SJCRH30 (cell line): ENCODE data around the gene DDN. TPM values are rescaled to one million over a fixed set of nuclear protein-coding genes. Genes with fewer than 3 reads are reported as not detected.

ENCODE experiments used
- DNase-seq, 2 experiments: peaks; one replicate each; pipeline ENCODE4 v3.0.0-alpha.2; 2015 to 2020
- H3K27ac ChIP-seq: fragments of 250-450 bp; sonication (Bioruptor Pico); 2 replicates; pipeline ENCODE4 v1.5.1; 2020; ENCODE audit warnings: mild to moderate bottlenecking, moderate library complexity
- H3K27me3 ChIP-seq: fragments of 250-450 bp; sonication (Bioruptor Pico); 2 replicates; pipeline ENCODE4 v1.5.1; 2020; ENCODE audit warnings: mild to moderate bottlenecking, moderate library complexity
- H3K36me3 ChIP-seq: fragments of 250-450 bp; sonication (Bioruptor Pico); 2 replicates; pipeline ENCODE4 v1.5.1; 2020; ENCODE audit warnings: mild to moderate bottlenecking, moderate library complexity
- H3K4me1 ChIP-seq: fragments of 250-450 bp; sonication (Bioruptor Pico); 2 replicates; pipeline ENCODE4 v1.5.1; 2020; ENCODE audit warnings: mild to moderate bottlenecking, moderate library complexity
- H3K4me3 ChIP-seq: fragments of 250-450 bp; sonication (Bioruptor Pico); 2 replicates; pipeline ENCODE4 v1.5.1; 2020; ENCODE audit warnings: mild to moderate bottlenecking, moderate library complexity
- H3K9me3 ChIP-seq: fragments of 250-450 bp; sonication (Bioruptor Pico); replicated peaks from 2 replicates; pipeline ENCODE4 v1.5.1; 2020; ENCODE audit warnings: mild to moderate bottlenecking, moderate library complexity
- total RNA-seq: library from RNA; depleted of rRNA; stranded (reverse); fragments of >200 nt; shearing (Covaris generic); gene quantifications from 2 replicates; pipeline ENCODE4 v1.2.3, GENCODE V29; 2014; rRNA removed

Gene DDN
- total RNA-seq, 1 experiment from 2014 or later, result 5.5 TPM

DNA sequence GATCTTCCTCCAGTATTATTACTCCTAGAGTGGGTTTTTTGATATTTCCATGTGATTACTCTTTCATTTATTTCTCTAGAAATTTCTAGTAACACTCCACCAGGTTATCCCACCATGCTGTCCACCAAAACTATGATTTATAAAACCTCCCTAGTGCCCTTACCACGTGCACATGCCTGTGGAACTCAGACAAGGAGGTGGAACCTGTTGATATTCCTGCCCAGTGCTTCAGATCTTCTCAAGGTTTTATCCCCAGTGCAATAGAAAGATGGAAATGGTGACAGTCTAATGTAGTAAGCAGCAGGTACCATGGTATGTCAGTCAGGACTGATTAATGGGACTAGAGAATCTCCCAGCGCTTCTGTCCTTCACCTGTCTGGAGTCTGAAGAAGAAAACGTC, 38.3 kb downstream of the DDN start:
- Histone ChIP-seq H3K4me1 (peaks cover 13% of the 10 kb centered on the region), H3K4me3 (no peak overlapping the region), H3K27me3 (no peaks in the 10 kb centered on the region), H3K27ac (no peak overlapping the region), H3K36me3 (no peaks in the 10 kb centered on the region), H3K9me3 (no peaks in the 10 kb centered on the region)
- DNase-seq, result no peak

GRCh38 chr12:48958049-48958388, 41.2 kb downstream of the DDN start:
- Histone ChIP-seq H3K4me3 (peak overlapping the region; percentile 85), H3K36me3 (peaks cover 9% of the 10 kb centered on the region), H3K4me1 (peaks cover 16% of the 10 kb centered on the region), H3K27ac (no peak overlapping the region), H3K9me3 (no peaks in the 10 kb centered on the region), H3K27me3 (no peaks in the 10 kb centered on the region)
- no peak for DNase-seq

DNA sequence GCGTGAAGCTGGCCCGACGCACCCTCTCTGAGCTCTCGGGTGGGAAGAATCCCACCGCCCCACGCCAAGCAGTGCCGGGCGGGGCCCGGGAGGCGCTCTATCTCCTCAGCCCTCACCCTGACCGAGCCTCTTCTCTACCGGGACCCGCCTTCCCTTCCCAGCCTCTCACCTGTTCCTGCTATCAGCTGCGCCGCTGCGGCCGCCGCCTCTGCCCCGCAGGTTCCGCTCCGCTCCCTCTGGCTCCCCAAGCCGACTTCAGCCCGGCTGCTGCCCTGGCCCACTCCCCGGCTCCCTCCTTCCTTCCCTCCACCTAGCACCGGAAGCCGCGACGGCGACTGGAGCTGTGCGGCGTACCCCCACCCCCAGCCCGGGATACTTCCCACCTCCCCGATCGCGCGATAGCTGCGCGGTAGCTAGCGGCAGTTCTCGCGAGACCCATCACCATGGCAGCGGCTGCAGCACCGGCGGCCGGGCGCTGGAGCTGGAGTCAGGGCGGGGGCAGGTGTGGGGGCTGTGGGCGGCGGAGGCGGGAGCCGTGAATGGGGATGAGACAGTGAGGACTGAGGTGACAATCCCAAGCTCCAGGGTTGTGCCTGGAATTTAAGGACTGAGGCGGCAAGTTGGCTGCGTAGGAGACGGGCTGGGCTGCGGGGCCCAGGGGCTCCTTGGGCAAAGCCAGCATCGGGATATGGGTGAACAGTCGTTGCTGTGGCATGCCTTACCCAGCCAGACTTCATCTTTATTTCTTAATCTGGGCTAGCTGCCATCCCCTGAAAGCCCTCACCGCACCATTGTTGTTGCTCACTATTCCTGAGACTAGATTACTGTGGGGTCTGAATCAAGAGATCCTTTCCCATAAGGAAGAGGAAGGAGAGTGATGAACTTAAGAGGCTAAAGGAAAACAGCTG, 41.8 kb downstream of the DDN start, which contains the start of gene ARF3:
TSS of gene ARF3 (minus strand) at position 347 of the 908 bp plus-strand sequence. CDS start 16,392 bp downstream, outside the sequence.
- Histone ChIP-seq H3K4me3 (peak within 1 kb of the TSS; percentile 85), H3K9me3 (no peaks in the 10 kb centered on the region), H3K4me1 (peaks cover 16% of the 10 kb centered on the region), H3K27me3 (no peaks in the 10 kb centered on the region), H3K36me3 (peaks cover 9% of the 10 kb centered on the region), H3K27ac (peak within 1 kb of the TSS; percentile 29)
- DNase-seq, result peak; percentile 97 to 98

GRCh38 chr12:48956279-48957140, 42.7 kb downstream of the DDN start:
- H3K27me3 ChIP-seq, result no peaks in the 10 kb centered on the region
- H3K9me3 ChIP-seq, result no peaks in the 10 kb centered on the region
- peaks cover 14% of the 10 kb centered on the region for H3K4me1 ChIP-seq
- peak overlapping the region; percentile 29 for H3K27ac ChIP-seq
- H3K36me3 ChIP-seq, result peaks cover 9% of the 10 kb centered on the region
- DNase-seq, result peak; percentile 95 to 97
- peak overlapping the region; percentile 85 for H3K4me3 ChIP-seq

GRCh38 chr12:48954841-48955501, 44.2 kb downstream of the DDN start:
- H3K27me3 ChIP-seq, result no peaks in the 10 kb centered on the region
- H3K36me3 ChIP-seq, result peaks cover 9% of the 10 kb centered on the region
- no peaks in the 10 kb centered on the region for H3K9me3 ChIP-seq
- H3K4me1 ChIP-seq, result peaks cover 8% of the 10 kb centered on the region; the same call in 1 of the 2 replicates
- no peak overlapping the region for H3K27ac ChIP-seq
- H3K4me3 ChIP-seq, result no peak overlapping the region
- no peak for DNase-seq

GRCh38 chr12:48954061-48954460, 45.1 kb downstream of the DDN start:
- no peaks in the 10 kb centered on the region for H3K27me3 ChIP-seq
- no peak overlapping the region for H3K4me3 ChIP-seq
- H3K4me1 ChIP-seq, result peaks cover 8% of the 10 kb centered on the region; the same call in 1 of the 2 replicates
- H3K27ac ChIP-seq, result no peak overlapping the region
- H3K36me3 ChIP-seq, result peaks cover 14% of the 10 kb centered on the region
- no peak for DNase-seq
- no peaks in the 10 kb centered on the region for H3K9me3 ChIP-seq

DNA sequence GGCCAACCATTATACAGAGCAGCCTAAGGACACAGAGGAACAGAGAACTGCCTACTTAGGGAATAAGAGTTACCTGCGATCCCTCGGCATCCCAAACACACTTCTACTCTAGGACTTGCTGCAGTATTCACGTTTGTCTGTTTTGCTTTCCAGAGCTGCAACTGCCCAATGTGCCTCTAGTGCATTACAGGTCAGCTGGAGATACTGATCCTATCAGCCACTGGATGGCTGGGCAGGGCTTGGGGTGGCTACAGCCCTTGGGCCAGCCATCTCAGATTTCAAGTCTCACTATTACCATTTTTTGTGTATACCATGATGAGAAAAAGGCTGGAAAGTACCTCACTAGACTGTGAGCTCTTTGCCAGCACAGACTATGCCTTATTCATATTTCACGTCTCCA, 46.5 kb downstream of the DDN start:
- H3K27ac ChIP-seq, result no peak overlapping the region
- H3K4me3 ChIP-seq, result no peak overlapping the region
- no peaks in the 10 kb centered on the region for H3K9me3 ChIP-seq
- no peak for DNase-seq
- H3K27me3 ChIP-seq, result no peaks in the 10 kb centered on the region
- H3K36me3 ChIP-seq, result peaks cover 14% of the 10 kb centered on the region
- peaks cover 5% of the 10 kb centered on the region; the same call in 1 of the 2 replicates for H3K4me1 ChIP-seq

- H3K4me3 ChIP-seq, result no peak overlapping the region
- H3K9me3 ChIP-seq, result no peaks in the 10 kb centered on the region
- H3K36me3 ChIP-seq, result peaks cover 10% of the 10 kb centered on the region
- H3K4me1 ChIP-seq, result no peaks in the 10 kb centered on the region
- no peaks in the 10 kb centered on the region for H3K27me3 ChIP-seq
- no peak for DNase-seq
- H3K27ac ChIP-seq, result no peak overlapping the region
Observed at GRCh38 chr12:48947727-48948126, 51.4 kb downstream of the DDN start.

DNA sequence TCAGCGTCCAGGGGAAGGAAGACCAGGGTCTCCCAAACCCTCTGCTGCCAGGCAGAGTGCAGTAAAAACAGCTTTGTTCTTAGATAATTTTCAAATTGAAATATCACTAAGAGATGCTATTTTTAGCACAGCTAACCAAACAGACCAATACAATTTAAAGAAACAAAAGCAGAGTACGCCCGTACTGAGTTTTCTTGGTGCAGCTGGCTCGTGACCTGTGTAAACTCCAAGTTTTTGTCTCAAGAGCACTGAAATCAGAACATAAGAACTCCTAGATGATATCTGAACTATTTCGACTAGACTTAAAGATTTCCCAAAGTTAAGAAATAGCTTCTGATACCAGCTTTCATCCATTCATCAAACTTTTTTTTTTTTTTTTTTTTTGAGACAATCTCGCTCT, 52.2 kb downstream of the DDN start:
- no peak for DNase-seq
- H3K36me3 ChIP-seq, result peaks cover 12% of the 10 kb centered on the region
- H3K9me3 ChIP-seq, result no peaks in the 10 kb centered on the region
- H3K4me1 ChIP-seq, result no peaks in the 10 kb centered on the region
- H3K27ac ChIP-seq, result no peak overlapping the region
- H3K27me3 ChIP-seq, result no peaks in the 10 kb centered on the region
- H3K4me3 ChIP-seq, result no peak overlapping the region

DNA sequence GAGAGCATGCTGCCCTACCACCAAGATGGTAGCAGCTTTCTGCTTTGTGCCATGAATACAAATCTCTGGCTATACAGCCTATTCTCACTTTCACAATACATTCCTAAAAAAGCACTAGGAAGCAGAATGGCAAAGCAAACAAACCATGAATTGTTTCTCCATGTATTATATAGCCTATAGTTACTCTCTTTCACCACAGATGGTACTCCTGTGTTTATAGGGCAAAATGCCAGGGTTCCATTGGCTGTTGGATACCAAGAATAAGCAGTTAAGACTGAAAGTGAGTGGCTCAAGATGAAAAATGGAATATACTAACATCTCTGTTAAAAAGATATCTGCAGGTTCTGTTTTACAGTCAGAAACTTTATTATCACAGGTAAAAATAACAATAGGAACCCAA, 53.0 kb downstream of the DDN start:
- no peak overlapping the region for H3K4me3 ChIP-seq
- H3K4me1 ChIP-seq, result no peaks in the 10 kb centered on the region
- H3K36me3 ChIP-seq, result peaks cover 12% of the 10 kb centered on the region
- no peak overlapping the region for H3K27ac ChIP-seq
- no peaks in the 10 kb centered on the region for H3K9me3 ChIP-seq
- no peaks in the 10 kb centered on the region for H3K27me3 ChIP-seq
- DNase-seq, result no peak

Other genes starting within 250 kb of the DDN start
- gene ADCY6, start 210.3 kb downstream of the DDN start, total RNA-seq, result 16.1 and 18.7 TPM in 2 replicates
- 9.7 and 11.9 TPM in 2 replicates for gene CACNB3, start 180.9 kb downstream of the DDN start, total RNA-seq
- 153 and 167 TPM in 2 replicates for gene DDX23, start 147.2 kb downstream of the DDN start, total RNA-seq
- gene RND1, start 133.5 kb downstream of the DDN start, total RNA-seq, result 0.10 and 0.43 TPM in 2 replicates
- 6.5 and 8.6 TPM in 2 replicates for gene FKBP11, start 73.9 kb downstream of the DDN start, total RNA-seq
- 80.9 and 82.1 TPM in 2 replicates for gene ARF3, start 41.9 kb downstream of the DDN start, total RNA-seq
- gene WNT10B, start 27.6 kb downstream of the DDN start, total RNA-seq, result 2.8 and 3.0 TPM in 2 replicates
- gene WNT1, start 21.1 kb downstream of the DDN start, total RNA-seq, result not detected in 2 replicates
- gene PRKAG1, start 19.4 kb upstream of the DDN start, total RNA-seq, result 37.1 and 43.0 TPM in 2 replicates
- gene KMT2D, start 61.4 kb upstream of the DDN start, total RNA-seq, result 30.1 and 31.2 TPM in 2 replicates
- 8.8 and 9.0 TPM in 2 replicates for gene RHEBL1, start 70.6 kb upstream of the DDN start, total RNA-seq
- gene DHH, start 95.4 kb upstream of the DDN start, total RNA-seq, result 0.04 and 0.13 TPM in 2 replicates
- 17.8 and 28.9 TPM in 2 replicates for gene LMBR1L, start 111.5 kb upstream of the DDN start, total RNA-seq
- gene TUBA1B, start 132.0 kb upstream of the DDN start, total RNA-seq, result 5,262 and 5,317 TPM in 2 replicates
- 481 and 482 TPM in 2 replicates for gene TUBA1A, start 189.7 kb upstream of the DDN start, total RNA-seq